Measurements from ENCODE around the gene RBFOX1. TPM values are rescaled to one million over a fixed set of nuclear protein-coding genes. Genes with fewer than 3 reads are reported as not detected.

RBFOX1 gene
- total RNA-seq, 1 donor from 2014 or later = 0.84 TPM

DNA sequence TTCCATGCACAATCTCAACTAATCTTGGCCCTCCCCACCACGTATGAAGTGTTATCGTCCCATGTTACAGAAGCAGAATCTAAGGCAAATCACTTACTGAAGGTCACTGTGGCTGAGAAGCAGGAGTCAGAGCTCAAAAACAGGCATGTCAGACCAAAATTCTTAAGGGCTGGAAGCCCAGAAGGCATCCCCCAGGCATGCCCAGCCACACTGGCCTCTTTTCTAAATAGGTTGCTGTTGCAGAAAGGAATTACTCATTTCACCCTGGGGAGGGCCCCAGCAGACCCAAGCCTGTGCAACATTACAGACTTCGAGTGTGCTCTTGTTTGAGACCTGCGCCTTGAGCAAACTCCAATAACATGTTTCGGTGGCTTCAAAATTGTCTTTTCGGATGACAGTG is 194.1 kb downstream of the RBFOX1 start:
- DNase-seq (ENCODE audit: low read depth) (no peak), FAIRE-seq (no peak)
- no peaks in the 10 kb centered on the region for H3K27me3 Mint-ChIP-seq (ENCODE audit: low read depth, unreplicated experiment)
- Histone ChIP-seq H3K36me3 (ENCODE audit: insufficient read depth, low read length) (no peaks in the 10 kb centered on the region), H2AFZ (ENCODE audit: low read depth, low read length) (no peak overlapping the region), H3K27ac (ENCODE audit: low read depth, low read length) (no peak overlapping the region), H3K27me3 (ENCODE audit: insufficient read depth, low read length) (no peaks in the 10 kb centered on the region), H3K9me3 (ENCODE audit: insufficient read depth, low read depth, low read length) (peaks cover 6% of the 10 kb centered on the region), H3K79me2 (ENCODE audit: insufficient read depth, low read length) (no peaks in the 10 kb centered on the region), H3K9ac (ENCODE audit: low read length) (no peak overlapping the region), H3K4me3 (ENCODE audit: insufficient read depth, low read depth, low read length) (no peak overlapping the region), H4K20me1 (ENCODE audit: insufficient read depth, low read length) (no peaks in the 10 kb centered on the region), H3K4me2 (ENCODE audit: low read length) (no peak overlapping the region), H3K4me1 (ENCODE audit: insufficient read depth, low read length) (no peaks in the 10 kb centered on the region)
- H3K4me3 Mint-ChIP-seq (ENCODE audit: unreplicated experiment) = no peak overlapping the region
- H3K27ac Mint-ChIP-seq (ENCODE audit: unreplicated experiment) = no peak overlapping the region
- TF ChIP-seq EZH2 (IDR thresholded peaks at IDR 0.05; ENCODE audit: insufficient read depth, low read length) = no peak
- TF ChIP-seq CTCF (IDR thresholded peaks at IDR 0.05; ENCODE audit: insufficient read depth, low read depth, low read length) = no peak
- H3K36me3 Mint-ChIP-seq (ENCODE audit: low read depth, unreplicated experiment) = no peaks in the 10 kb centered on the region
- H3K4me1 Mint-ChIP-seq (ENCODE audit: low read depth, unreplicated experiment) = peaks cover 4% of the 10 kb centered on the region
- no peaks in the 10 kb centered on the region for H3K9me3 Mint-ChIP-seq (ENCODE audit: unreplicated experiment)

DNA sequence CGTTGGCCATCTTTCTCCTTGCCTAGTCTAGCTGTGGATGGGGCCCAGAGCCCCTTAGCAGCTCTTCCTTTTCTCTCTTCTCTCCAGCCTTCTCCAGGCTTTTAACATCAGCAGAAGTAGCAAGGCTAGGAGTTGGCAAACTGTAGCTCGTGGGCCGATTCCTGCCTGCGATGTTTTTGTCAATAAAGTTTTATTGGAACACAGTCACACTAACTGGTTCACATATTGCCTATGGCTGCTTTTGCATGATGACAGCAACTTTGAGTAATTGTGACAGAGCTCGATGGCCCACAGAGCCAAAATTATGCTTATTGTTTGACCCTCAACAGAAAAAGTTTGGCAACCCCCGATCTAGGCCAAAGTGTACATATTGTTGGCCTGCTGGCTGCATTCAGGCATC is 199.9 kb downstream of the RBFOX1 start:
- H3K27me3 Mint-ChIP-seq (ENCODE audit: low read depth, unreplicated experiment) = no peaks in the 10 kb centered on the region
- no peak for FAIRE-seq
- H3K27ac ChIP-seq (ENCODE audit: low read depth, low read length) = no peak overlapping the region

More for the DNA sequence above, 199.9 kb downstream of the RBFOX1 start:
- Histone ChIP-seq H3K4me1 (ENCODE audit: insufficient read depth, low read length) (no peaks in the 10 kb centered on the region), H2AFZ (ENCODE audit: low read depth, low read length) (no peak overlapping the region), H3K79me2 (ENCODE audit: insufficient read depth, low read length) (no peaks in the 10 kb centered on the region), H3K36me3 (ENCODE audit: insufficient read depth, low read length) (no peaks in the 10 kb centered on the region), H3K27me3 (ENCODE audit: insufficient read depth, low read length) (no peaks in the 10 kb centered on the region), H3K4me2 (ENCODE audit: low read length) (no peak overlapping the region), H3K9ac (ENCODE audit: low read length) (no peak overlapping the region), H3K9me3 (ENCODE audit: insufficient read depth, low read depth, low read length) (peaks cover 5% of the 10 kb centered on the region), H4K20me1 (ENCODE audit: insufficient read depth, low read length) (no peaks in the 10 kb centered on the region), H3K4me3 (ENCODE audit: insufficient read depth, low read depth, low read length) (no peak overlapping the region)
- H3K27ac Mint-ChIP-seq (ENCODE audit: unreplicated experiment) = no peak overlapping the region
- H3K4me1 Mint-ChIP-seq (ENCODE audit: low read depth, unreplicated experiment) = no peaks in the 10 kb centered on the region
- DNase-seq (ENCODE audit: low read depth) = no peak
- no peaks in the 10 kb centered on the region for H3K36me3 Mint-ChIP-seq (ENCODE audit: low read depth, unreplicated experiment)
- H3K9me3 Mint-ChIP-seq (ENCODE audit: unreplicated experiment) = no peaks in the 10 kb centered on the region
- H3K4me3 Mint-ChIP-seq (ENCODE audit: unreplicated experiment) = no peak overlapping the region
- TF ChIP-seq EZH2 (IDR thresholded peaks at IDR 0.05; ENCODE audit: insufficient read depth, low read length) (no peak), CTCF (IDR thresholded peaks at IDR 0.05; ENCODE audit: insufficient read depth, low read depth, low read length) (no peak)
